NT2/D1 (cell line): Measurements from ENCODE around the gene FIS1.
A peak's percentile ranks its signal among the peaks of the same experiment; 100 is the strongest.

Source experiments
- DNase-seq: peaks from one replicate; pipeline ENCODE4 v3.0.0-alpha.2; 2011; ENCODE audit warnings: low read depth, low spot score
- H3K27me3 ChIP-seq: 2 replicates; pipeline ENCODE4 v1.6.0; 2011; ENCODE audit warnings: mild to moderate bottlenecking; ENCODE audit not compliant: insufficient read length, insufficient read depth
- H3K36me3 ChIP-seq: 2 replicates; pipeline ENCODE4 v1.6.1; 2011; ENCODE audit warnings: mild to moderate bottlenecking, low read length, mixed read lengths; ENCODE audit not compliant: insufficient read depth, insufficient read length
- H3K4me1 ChIP-seq: 2 replicates; pipeline ENCODE4 v1.5.1; 2011; ENCODE audit not compliant: insufficient read depth, insufficient read length
- H3K4me3 ChIP-seq: 2 replicates; pipeline ENCODE4 v1.5.1; 2011; ENCODE audit warnings: low read depth; ENCODE audit not compliant: insufficient read length
- H3K9ac ChIP-seq: 2 replicates; pipeline ENCODE4 v1.6.0; 2011; ENCODE audit warnings: low read depth; ENCODE audit not compliant: insufficient read length
- H3K9me3 ChIP-seq: 2 replicates; pipeline ENCODE4 v1.5.1; 2011; ENCODE audit warnings: mild to moderate bottlenecking, low read length; ENCODE audit not compliant: insufficient read depth
- SUZ12 ChIP-seq: IDR thresholded peaks from 2 replicates; pipeline ENCODE4 v1.6.1; 2011; ENCODE audit not compliant: insufficient read length, insufficient read depth; ENCODE audit errors: extremely low read depth
- YY1 ChIP-seq: IDR thresholded peaks from 2 replicates; pipeline ENCODE4 v1.6.1; 2011; ENCODE audit not compliant: insufficient read length, insufficient read depth
- ZNF274 ChIP-seq: IDR thresholded peaks from 2 replicates; pipeline ENCODE4 v1.6.1; 2011; ENCODE audit warnings: mild to moderate bottlenecking, low read depth, low read length

The FIS1 gene

GRCh38 chr7:101216860-101217387 lies 28.0 kb downstream of the FIS1 start:
- Histone ChIP-seq H3K27me3 (no peaks in the 10 kb centered on the region), H3K9me3 (no peaks in the 10 kb centered on the region), H3K4me3 (peak overlapping the region; percentile 78), H3K9ac (peak overlapping the region; percentile 90), H3K4me1 (peaks cover 6% of the 10 kb centered on the region), H3K36me3 (peaks cover 41% of the 10 kb centered on the region)
- no peak for DNase-seq
- TF ChIP-seq ZNF274: no peak
- no peak for TF ChIP-seq SUZ12
- no peak for TF ChIP-seq YY1

GRCh38 chr7:101216001-101216859 lies 28.7 kb downstream of the FIS1 start:
- Histone ChIP-seq H3K9me3 (no peaks in the 10 kb centered on the region), H3K4me1 (peaks cover 5% of the 10 kb centered on the region), H3K4me3 (peak overlapping the region; percentile 78), H3K36me3 (peaks cover 42% of the 10 kb centered on the region), H3K27me3 (no peaks in the 10 kb centered on the region), H3K9ac (peak overlapping the region; percentile 90)
- no peak for TF ChIP-seq ZNF274
- no peak for TF ChIP-seq SUZ12
- no peak for TF ChIP-seq YY1
- no peak for DNase-seq

- Histone ChIP-seq H3K27me3 (no peaks in the 10 kb centered on the region), H3K4me3 (no peak overlapping the region), H3K36me3 (peaks cover 65% of the 10 kb centered on the region), H3K9ac (no peak overlapping the region), H3K4me1 (peaks cover 5% of the 10 kb centered on the region), H3K9me3 (no peaks in the 10 kb centered on the region)
- DNase-seq: no peak
- TF ChIP-seq SUZ12: no peak
- TF ChIP-seq YY1: no peak
- no peak for TF ChIP-seq ZNF274
Observed at GRCh38 chr7:101212014-101212413, 32.9 kb downstream of the FIS1 start.

GRCh38 chr7:101211501-101211900 lies 33.4 kb downstream of the FIS1 start:
- no peak for DNase-seq
- H3K9me3 ChIP-seq: no peaks in the 10 kb centered on the region

GRCh38 chr7:101210143-101210542 lies 34.7 kb downstream of the FIS1 start:
- Histone ChIP-seq H3K9me3 (no peaks in the 10 kb centered on the region), H3K36me3 (peaks cover 65% of the 10 kb centered on the region), H3K27me3 (no peaks in the 10 kb centered on the region), H3K9ac (no peak overlapping the region), H3K4me1 (no peaks in the 10 kb centered on the region), H3K4me3 (no peak overlapping the region)
- no peak for DNase-seq
- TF ChIP-seq ZNF274: no peak
- TF ChIP-seq SUZ12: no peak
- no peak for TF ChIP-seq YY1

More at GRCh38 chr7:101211501-101211900, 33.4 kb downstream of the FIS1 start:
- no peaks in the 10 kb centered on the region for H3K27me3 ChIP-seq
- no peak overlapping the region for H3K4me3 ChIP-seq
- peaks cover 67% of the 10 kb centered on the region for H3K36me3 ChIP-seq
- peaks cover 5% of the 10 kb centered on the region for H3K4me1 ChIP-seq
- H3K9ac ChIP-seq: no peak overlapping the region
- TF ChIP-seq YY1 (no peak), ZNF274 (no peak), SUZ12 (no peak)

- Histone ChIP-seq H3K9me3 (no peaks in the 10 kb centered on the region), H3K4me1 (no peaks in the 10 kb centered on the region), H3K4me3 (no peak overlapping the region), H3K36me3 (peaks cover 56% of the 10 kb centered on the region), H3K27me3 (no peaks in the 10 kb centered on the region), H3K9ac (no peak overlapping the region)
- no peak for DNase-seq
- TF ChIP-seq SUZ12 (no peak), YY1 (no peak), ZNF274 (no peak)
Observed at GRCh38 chr7:101208794-101209193, 36.1 kb downstream of the FIS1 start.

- DNase-seq: no peak
- Histone ChIP-seq H3K4me1 (no peaks in the 10 kb centered on the region), H3K27me3 (no peaks in the 10 kb centered on the region), H3K36me3 (peaks cover 46% of the 10 kb centered on the region), H3K9me3 (no peaks in the 10 kb centered on the region), H3K9ac (no peak overlapping the region), H3K4me3 (no peak overlapping the region)
- TF ChIP-seq YY1 (no peak), SUZ12 (no peak), ZNF274 (no peak)
Observed at GRCh38 chr7:101207459-101207858, 37.4 kb downstream of the FIS1 start.
